ENCODE data around the gene S100A5. TPM values are rescaled to one million over a fixed set of nuclear protein-coding genes. Genes with fewer than 3 reads are reported as not detected.
A peak's percentile ranks its signal among the peaks of the same experiment; 100 is the strongest.
"Not testable (repeated sequence)": the region's sequence is repeated elsewhere in the genome, so short reads cannot be mapped to it uniquely, and the experiment has no call there.

Gene S100A5
- total RNA-seq, 2 donors from 2014 or later = 2.0 to 3.9 TPM

- Mint-ChIP-seq H3K36me3 (peaks cover 0 to 4% of the 10 kb centered on the region in 2 donors), H3K27ac (peak overlapping the region; percentile 15 to 95), H3K9me3 (peaks cover 0 to 4% of the 10 kb centered on the region in 2 donors)
- no peak for ATAC-seq
- DNase-seq (ENCODE audit: low spot score in 2 of 2) = no peak
Observed at GRCh38 chr1:153571706-153572105, 31.0 kb upstream of the S100A5 start.

DNA sequence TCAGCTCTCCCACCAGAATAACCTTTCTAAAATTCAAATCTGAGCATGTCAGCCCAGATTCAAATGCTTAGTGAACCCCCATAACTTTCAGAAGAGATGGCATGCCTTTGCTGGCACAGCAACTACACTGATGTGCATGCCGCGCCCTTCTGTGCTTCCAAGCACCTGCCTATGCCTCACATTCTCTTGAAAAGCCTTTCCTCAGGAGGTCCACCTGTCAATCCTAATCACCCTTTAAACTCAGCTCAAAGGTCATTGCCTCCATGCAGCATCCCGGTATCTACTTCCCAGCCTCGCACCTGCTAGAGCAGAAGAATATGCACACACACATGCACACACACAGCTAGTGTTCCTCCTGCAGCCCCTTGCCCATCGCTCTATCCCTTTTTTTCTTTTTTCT lies 30.1 kb upstream of the S100A5 start:
- H3K36me3 Mint-ChIP-seq = peaks cover 0 to 4% of the 10 kb centered on the region in 2 donors
- ATAC-seq (no peak), DNase-seq (ENCODE audit: low spot score in 2 of 2) (no peak)
- peak overlapping the region in 1 of 2 donors; percentile 95 for H3K27ac Mint-ChIP-seq
- peaks cover 0 to 4% of the 10 kb centered on the region in 2 donors for H3K9me3 Mint-ChIP-seq

GRCh38 chr1:153569465-153569864 lies 28.7 kb upstream of the S100A5 start:
- ATAC-seq = no peak
- Mint-ChIP-seq H3K9me3 (peaks cover 0 to 4% of the 10 kb centered on the region in 2 donors), H3K27ac (peak overlapping the region in 1 of 2 donors; percentile 81), H3K36me3 (peaks cover 0 to 4% of the 10 kb centered on the region in 2 donors)
- DNase-seq (ENCODE audit: low spot score in 2 of 2) = no peak

DNA sequence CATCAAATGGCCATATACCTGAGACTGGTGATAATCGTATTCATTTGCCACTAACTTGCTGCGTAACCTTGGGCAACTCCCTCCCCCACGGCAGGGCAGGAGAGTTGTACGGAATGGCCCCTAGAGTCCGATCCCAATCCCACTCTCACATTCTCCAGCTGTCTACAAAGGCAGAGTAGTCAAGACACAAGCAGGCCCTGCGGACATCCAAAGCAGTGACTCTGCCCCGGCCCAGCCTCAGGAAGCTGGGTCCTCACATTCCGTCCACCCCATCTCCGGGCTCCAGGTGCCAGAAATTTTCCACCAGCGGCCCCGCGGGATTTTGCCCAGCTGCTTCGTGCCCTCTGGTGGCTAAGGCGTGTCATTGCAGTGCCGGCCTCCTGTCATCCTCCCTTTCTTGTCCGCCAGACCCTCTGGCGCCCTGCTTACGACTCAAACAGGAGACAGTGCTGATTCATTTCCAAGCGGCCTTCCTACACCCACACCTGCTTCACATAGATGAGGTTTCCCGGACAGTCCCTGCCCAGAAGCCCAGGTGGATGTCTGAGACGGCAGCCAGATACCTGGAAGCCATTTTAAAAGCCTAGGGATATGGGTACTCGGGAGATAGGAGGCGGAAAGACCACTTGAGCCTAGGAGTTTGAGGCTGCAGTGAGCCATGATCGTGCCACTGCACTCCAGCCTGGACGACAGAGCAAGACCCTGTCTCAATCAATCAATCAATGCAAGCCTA lies 27.8 kb upstream of the S100A5 start:
- peak; percentile 26 to 28 for ATAC-seq
- peak overlapping the region; percentile 81 to 92 for H3K27ac Mint-ChIP-seq
- peaks cover 0 to 4% of the 10 kb centered on the region in 2 donors for H3K9me3 Mint-ChIP-seq
- DNase-seq (ENCODE audit: low spot score in 2 of 2) = peak; percentile 87 to 90
- peaks cover 0 to 4% of the 10 kb centered on the region in 2 donors for H3K36me3 Mint-ChIP-seq

GRCh38 chr1:153567621-153568366 lies 27.1 kb upstream of the S100A5 start:
- DNase-seq (ENCODE audit: low spot score in 2 of 2) (peak; percentile 67 to 72), ATAC-seq (peak; percentile 32 to 68)
- Mint-ChIP-seq H3K9me3 (no peaks in the 10 kb centered on the region), H3K27ac (peak overlapping the region; percentile 81 to 99), H3K36me3 (no peaks in the 10 kb centered on the region)

DNA sequence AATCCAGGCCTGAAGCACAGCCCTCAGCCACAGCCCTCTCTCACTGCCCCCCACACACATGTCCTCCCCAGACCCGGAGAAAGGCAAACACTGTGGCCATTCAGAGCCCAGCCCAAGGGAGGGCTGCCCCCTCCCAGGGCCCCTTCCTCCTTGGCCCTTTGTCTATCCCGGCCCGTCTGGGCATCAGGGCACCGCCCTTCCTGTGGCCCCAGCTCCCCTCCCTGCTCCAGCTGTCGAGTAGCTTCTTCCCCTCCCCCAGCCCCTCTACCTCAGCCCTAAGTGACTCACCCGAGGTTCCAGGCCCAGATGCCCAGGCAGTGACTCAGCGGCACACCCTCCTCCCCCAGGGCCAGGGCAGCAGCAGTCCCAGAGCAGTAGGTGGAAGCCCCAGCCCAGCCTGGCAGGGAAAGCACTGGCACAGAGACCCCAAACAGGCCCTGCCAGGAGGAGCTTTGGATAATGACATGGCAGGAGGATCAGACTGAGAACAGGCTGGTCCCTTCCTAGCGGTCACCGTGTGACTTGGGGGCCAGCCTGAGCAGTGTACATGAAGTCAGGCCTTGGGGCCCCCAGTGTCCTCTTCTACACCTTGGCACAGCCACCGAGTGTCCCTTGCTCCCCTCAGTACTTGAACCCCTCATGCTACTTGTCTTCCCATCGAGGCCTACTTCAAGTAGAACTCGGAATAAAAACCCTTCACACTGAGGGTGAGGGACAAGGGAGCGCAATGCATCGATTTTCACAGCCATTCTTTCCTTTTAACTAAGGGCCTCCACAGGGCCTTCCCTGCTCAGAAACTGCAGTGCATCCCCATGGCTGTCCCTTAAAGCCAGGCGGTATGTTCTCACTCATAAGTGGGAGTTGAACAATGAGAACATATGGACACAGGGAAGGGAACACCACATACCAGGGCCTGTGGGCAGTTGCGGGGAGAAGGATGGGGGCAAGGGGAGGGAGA lies 26.0 kb upstream of the S100A5 start:
- peak; percentile 85 for ATAC-seq
- Mint-ChIP-seq H3K27ac (peak overlapping the region; percentile 91 to 96), H3K36me3 (no peaks in the 10 kb centered on the region), H3K9me3 (no peaks in the 10 kb centered on the region)
- DNase-seq (ENCODE audit: low spot score in 2 of 2) = peak; percentile 84 to 91

DNA sequence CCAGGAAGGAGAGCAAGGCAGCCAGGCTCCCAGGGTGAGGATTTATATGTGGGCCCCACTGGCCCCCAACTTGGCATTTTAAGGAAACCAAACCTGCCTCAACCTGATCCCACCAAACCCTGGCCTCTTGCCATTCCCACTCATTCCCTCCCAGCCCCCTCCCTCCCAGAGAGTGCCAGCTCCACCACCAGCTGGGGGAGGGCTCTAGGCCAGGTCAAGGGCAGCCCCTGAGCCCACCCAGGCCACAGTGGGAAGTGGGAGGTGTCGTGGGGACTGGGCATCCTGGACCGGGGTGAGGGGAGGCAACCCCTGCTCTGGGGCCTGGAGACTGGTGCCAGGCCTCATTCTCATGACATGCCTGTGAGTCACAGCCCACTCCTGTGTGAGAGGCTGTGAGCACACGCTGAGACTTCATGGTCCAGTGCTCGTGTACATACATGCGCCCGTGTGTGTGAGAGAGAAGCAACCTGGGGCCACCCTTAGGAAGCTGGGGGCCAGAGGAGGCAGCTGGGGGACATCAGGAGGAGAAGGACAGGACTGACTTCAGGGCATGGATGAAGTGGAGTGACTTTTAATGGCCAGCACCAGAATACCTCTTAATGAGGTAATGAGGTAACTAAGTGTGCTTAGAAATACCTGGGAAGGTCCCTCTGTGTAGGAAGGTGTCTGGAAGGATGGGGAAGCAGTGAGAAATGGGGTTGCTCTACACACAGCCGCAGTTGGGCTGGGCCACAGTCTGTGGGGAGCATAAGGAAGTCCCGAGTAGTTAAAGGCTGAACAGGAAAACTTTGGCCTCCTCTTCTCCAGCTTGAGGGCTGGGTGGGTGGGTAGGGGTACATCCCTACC lies 25.0 kb upstream of the S100A5 start, which contains the start of gene S100A2:
S100A2 (minus strand) TSS at position 316 of the 846 bp plus-strand sequence. CDS start 1,967 bp downstream, outside the sequence.
- Mint-ChIP-seq H3K27ac (peak within 1 kb of the TSS; percentile 91 to 100), H3K9me3 (no peaks in the 10 kb centered on the region), H3K36me3 (no peaks in the 10 kb centered on the region)
- peak; percentile 54 to 71 for ATAC-seq
- DNase-seq (ENCODE audit: low spot score in 2 of 2) = peak; percentile 55 to 77

- Mint-ChIP-seq H3K36me3 (no peaks in the 10 kb centered on the region), H3K9me3 (no peaks in the 10 kb centered on the region), H3K27ac (no peak overlapping the region)
- ATAC-seq = no peak
- DNase-seq (ENCODE audit: low spot score in 2 of 2) = no peak
Observed at GRCh38 chr1:153563991-153564390, 23.3 kb upstream of the S100A5 start.

DNA sequence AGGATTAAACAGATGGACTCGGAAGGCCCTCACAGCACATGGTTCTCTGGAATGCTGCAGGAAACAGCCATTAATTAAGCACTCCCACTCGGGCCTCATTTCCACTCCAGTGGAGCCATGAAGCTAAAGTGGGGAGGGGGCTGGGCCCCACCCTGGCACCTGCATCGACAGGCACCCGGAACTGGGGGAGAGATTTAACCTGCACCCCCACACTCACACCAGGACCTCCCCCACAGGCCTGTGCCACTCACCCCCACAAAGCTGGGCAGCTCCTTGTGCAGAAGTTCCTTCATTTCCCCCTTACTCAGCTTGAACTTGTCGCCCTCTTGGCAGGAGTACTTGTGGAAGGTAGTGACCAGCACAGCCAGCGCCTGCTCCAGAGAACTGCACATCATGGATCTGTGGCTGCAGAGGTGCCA lies 22.8 kb upstream of the S100A5 start:
- ATAC-seq (no peak), DNase-seq (ENCODE audit: low spot score in 2 of 2) (no peak)
- no peaks in the 10 kb centered on the region for H3K9me3 Mint-ChIP-seq
- no peaks in the 10 kb centered on the region for H3K36me3 Mint-ChIP-seq
- no peak overlapping the region for H3K27ac Mint-ChIP-seq

DNA sequence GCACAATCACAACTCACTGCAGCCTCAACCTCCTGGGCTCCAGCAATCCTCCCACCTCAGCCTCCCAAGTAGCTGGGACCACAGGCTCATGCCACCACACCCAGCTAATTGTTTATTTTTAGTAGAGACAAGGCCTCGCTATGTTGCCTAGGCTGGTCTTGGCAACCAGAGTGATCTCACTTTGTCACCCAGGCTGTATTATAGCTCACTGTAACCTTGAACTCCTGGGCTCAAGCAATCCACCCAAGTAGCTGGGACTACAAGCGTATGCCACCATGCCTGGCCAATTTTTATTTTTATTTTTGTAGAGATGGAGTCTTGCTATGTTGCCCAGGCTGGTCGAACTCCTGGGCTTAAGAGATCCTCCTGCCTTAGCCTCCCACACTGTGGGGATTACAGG lies 21.3 kb upstream of the S100A5 start:
- H3K9me3 Mint-ChIP-seq; H3K36me3 Mint-ChIP-seq; ATAC-seq; DNase-seq (ENCODE audit: low spot score in 2 of 2): not testable (repeated sequence)
- H3K27ac Mint-ChIP-seq = peak overlapping the region in 1 of 2 donors; percentile 39

GRCh38 chr1:153561466-153561985 lies 20.8 kb upstream of the S100A5 start:
- Mint-ChIP-seq H3K27ac (peak overlapping the region; percentile 39 to 44), H3K9me3 (no peaks in the 10 kb centered on the region), H3K36me3 (no peaks in the 10 kb centered on the region)
- no peak for DNase-seq (ENCODE audit: low spot score in 2 of 2)
- no peak for ATAC-seq

DNA sequence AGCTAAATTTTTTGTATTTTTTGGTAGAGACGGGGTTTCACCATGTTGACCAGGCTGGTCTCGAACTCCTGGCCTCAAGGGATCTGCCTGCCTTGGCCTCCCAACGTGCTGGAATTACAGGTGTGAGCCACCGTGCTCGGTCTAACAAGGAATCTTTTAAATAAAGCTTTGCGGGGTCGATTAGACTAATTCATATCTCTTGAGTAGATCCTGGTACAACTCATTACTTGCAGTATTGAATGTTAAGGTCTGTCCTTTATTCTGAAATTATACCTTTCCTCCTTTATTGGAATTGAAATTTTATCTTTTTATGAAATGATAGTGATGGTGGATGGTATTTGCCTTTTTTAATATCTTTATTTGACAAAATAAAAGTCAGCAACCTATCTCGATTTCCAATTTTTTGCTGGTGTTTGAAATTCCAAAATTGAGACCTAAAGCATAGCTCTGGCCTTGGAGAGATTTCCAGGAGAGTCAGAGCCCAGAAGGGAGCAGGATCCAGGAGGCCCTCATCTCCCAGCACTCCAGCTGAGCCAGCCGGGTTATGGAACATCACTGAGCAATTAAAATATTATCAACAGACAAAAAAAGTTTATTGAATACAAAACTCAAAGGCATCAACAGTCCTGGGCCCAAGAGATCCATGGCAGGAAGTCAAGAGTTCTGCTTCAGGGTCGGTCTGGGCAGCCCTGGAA lies 20.2 kb upstream of the S100A5 start:
- ATAC-seq (no peak), DNase-seq (ENCODE audit: low spot score in 2 of 2) (no peak)
- peak overlapping the region in 1 of 2 donors; percentile 39 for H3K27ac Mint-ChIP-seq
- no peaks in the 10 kb centered on the region for H3K36me3 Mint-ChIP-seq
- no peaks in the 10 kb centered on the region for H3K9me3 Mint-ChIP-seq

DNA sequence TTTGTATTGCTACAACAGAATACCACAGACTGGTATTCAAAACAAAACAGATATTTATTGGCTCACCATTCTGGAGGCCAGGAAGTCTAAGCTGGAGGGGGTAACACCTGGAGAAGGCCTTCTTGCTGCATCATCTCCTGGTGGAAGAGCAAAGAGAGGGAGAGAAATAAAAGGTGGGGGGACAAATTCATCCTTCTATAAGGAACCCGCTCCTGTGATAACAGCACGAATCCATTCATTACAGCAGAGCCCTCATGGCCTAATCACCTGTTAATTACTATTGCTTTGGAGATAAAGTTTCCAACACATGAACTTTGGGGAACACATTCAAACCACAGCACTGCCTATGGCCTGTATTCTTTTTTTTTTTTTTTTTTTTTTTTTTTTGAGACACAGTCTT lies 19.5 kb upstream of the S100A5 start:
- DNase-seq (ENCODE audit: low spot score in 2 of 2) (no peak), ATAC-seq (no peak)
- peak overlapping the region in 1 of 2 donors; percentile 50 for H3K27ac Mint-ChIP-seq
- H3K36me3 Mint-ChIP-seq = no peaks in the 10 kb centered on the region
- no peaks in the 10 kb centered on the region for H3K9me3 Mint-ChIP-seq

GRCh38 chr1:153557877-153558276 lies 17.1 kb upstream of the S100A5 start:
- Mint-ChIP-seq H3K36me3 (no peaks in the 10 kb centered on the region), H3K27ac (no peak overlapping the region), H3K9me3 (no peaks in the 10 kb centered on the region)
- ATAC-seq (no peak), DNase-seq (ENCODE audit: low spot score in 2 of 2) (no peak)

DNA sequence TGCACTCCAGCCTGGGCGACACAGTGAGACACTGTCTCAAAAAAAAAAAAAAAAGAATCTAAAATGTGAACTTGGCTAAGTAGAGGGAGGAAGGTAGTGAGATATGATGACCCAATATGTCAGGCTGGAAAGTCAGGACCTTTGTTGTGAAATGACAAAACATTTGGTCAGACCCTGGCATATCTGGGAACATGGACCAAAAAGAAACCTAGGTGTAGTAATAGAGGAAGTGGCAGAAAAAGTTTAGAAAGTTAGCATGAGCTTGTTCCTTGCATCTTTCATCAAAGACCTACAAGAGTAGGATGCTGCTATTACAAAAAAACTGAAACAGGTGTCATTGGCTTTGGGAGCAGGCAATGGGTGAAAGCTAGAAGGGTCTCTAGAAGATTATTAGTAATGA lies 15.6 kb upstream of the S100A5 start:
- no peak for ATAC-seq
- Mint-ChIP-seq H3K9me3 (no peaks in the 10 kb centered on the region), H3K36me3 (no peaks in the 10 kb centered on the region), H3K27ac (no peak overlapping the region)
- no peak for DNase-seq (ENCODE audit: low spot score in 2 of 2)

All from activated naive CD4-positive, alpha-beta T cell treated with anti-CD3 and anti-CD28 coated beads, Interleukin-2, amount 50 U/mL, for 72 hours (primary cell).